H1 (cell line): ENCODE data around the gene BRMS1L.
"Not testable (repeated sequence)": the region's sequence is repeated elsewhere in the genome, so short reads cannot be mapped to it uniquely, and the experiment has no call there.

Experiments
- CBX8 ChIP-seq: fragments of 300-800, 300-1000 bp; sonication (generic); IDR thresholded peaks from 2 replicates; pipeline ENCODE4 v1.7.1; 2016; ENCODE audit warnings: low read depth, low read length, borderline replicate concordance
- CTCF ChIP-seq, 3 experiments: IDR thresholded peaks; 1 replicate in 2 of 3; 2 replicates in 1 of 3; pipeline versions ENCODE4 v1.5.1 to v1.6.1; 2011; ENCODE audit warnings: low read length in 3 of 3, mild to moderate bottlenecking in 3 of 3, inconsistent platforms in 2 of 3, low read depth in 1 of 3, moderate library complexity in 1 of 3; ENCODE audit not compliant: insufficient read depth in 1 of 3; ENCODE audit errors: control extremely low read depth in 1 of 3
- MAFK ChIP-seq: IDR thresholded peaks from 2 replicates; pipeline ENCODE4 v1.6.1; 2012; ENCODE audit warnings: low read depth, mild to moderate bottlenecking, improper control_type of control experiment, low read length
- POLR2A ChIP-seq, 2 experiments: IDR thresholded peaks; 1 replicate in 1 of 2; 2 replicates in 1 of 2; pipeline ENCODE4 v1.6.1; 2011; ENCODE audit warnings: low read depth in 2 of 2, low read length in 2 of 2, mild to moderate bottlenecking in 2 of 2; ENCODE audit errors: control extremely low read depth in 1 of 2
- POU5F1 ChIP-seq: IDR thresholded peaks from 2 replicates; pipeline ENCODE4 v1.6.1; 2011; ENCODE audit warnings: low read depth, mild to moderate bottlenecking, low read length, moderate library complexity
- SUZ12 ChIP-seq: fragments of 200-600 bp; sonication (generic); IDR thresholded peaks from 2 replicates; pipeline ENCODE4 v1.6.1; 2012; ENCODE audit warnings: mild to moderate bottlenecking, inconsistent platforms, low read length, moderate library complexity, mixed read lengths

- TF ChIP-seq CTCF (IDR thresholded peaks at IDR 0.05; ENCODE audit: control extremely low read depth in 1 of 3, insufficient read depth in 1 of 3, low read depth in 1 of 3, low read length in 3 of 3); POLR2A (IDR thresholded peaks at IDR 0.05; ENCODE audit: control extremely low read depth in 1 of 2, low read depth in 2 of 2, low read length in 2 of 2); POU5F1; CBX8; SUZ12; MAFK: not testable (repeated sequence)
Measured at GRCh38 chr14:35842245-35842644, 16.1 kb downstream of the BRMS1L start.
